ENCODE measurements around the gene SHISA7.
"Not testable (repeated sequence)": the region's sequence is repeated elsewhere in the genome, so short reads cannot be mapped to it uniquely, and the experiment has no call there.

Gene SHISA7

GRCh38 chr19:55426042-55426441 is 17.1 kb downstream of the SHISA7 start:
- no peak overlapping the region for H3K4me3 ChIP-seq (ENCODE audit: control insufficient read depth, low read depth, low read length)
- DNase-seq (ENCODE audit: low read depth): no peak
- no peak for TF ChIP-seq CTCF (IDR thresholded peaks at IDR 0.05; ENCODE audit: control insufficient read depth, insufficient read depth, low read depth, low read length, missing control alignments)

DNA sequence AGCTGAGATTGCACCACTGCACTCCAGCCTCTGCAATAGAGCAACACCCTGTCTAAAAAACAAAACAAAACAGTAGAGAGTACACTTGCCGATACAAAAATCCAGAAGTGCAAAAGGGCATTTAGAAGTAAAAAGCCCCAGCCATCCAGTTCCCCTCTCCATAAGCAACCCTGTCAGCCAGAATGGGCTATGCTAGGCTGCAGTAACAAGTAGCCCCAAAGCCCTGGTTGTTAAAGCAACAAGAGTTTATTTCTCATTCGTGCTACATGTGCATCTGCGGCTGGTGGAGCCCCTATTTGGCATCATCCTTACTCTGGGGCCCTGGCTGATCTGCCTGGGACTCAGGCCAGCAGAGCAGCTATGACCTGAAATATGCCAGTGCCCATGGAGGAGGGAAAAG is 18.6 kb downstream of the SHISA7 start:
- no peak for DNase-seq (ENCODE audit: low read depth)
- no peak for TF ChIP-seq CTCF (IDR thresholded peaks at IDR 0.05; ENCODE audit: control insufficient read depth, insufficient read depth, low read depth, low read length, missing control alignments)
- H3K4me3 ChIP-seq (ENCODE audit: control insufficient read depth, low read depth, low read length): no peak overlapping the region

- H3K4me3 ChIP-seq (ENCODE audit: control insufficient read depth, low read depth, low read length): no peak overlapping the region
- DNase-seq (ENCODE audit: low read depth): no peak
- TF ChIP-seq CTCF (IDR thresholded peaks at IDR 0.05; ENCODE audit: control insufficient read depth, insufficient read depth, low read depth, low read length, missing control alignments): no peak
Observed at GRCh38 chr19:55423225-55424005, 19.7 kb downstream of the SHISA7 start.

DNA sequence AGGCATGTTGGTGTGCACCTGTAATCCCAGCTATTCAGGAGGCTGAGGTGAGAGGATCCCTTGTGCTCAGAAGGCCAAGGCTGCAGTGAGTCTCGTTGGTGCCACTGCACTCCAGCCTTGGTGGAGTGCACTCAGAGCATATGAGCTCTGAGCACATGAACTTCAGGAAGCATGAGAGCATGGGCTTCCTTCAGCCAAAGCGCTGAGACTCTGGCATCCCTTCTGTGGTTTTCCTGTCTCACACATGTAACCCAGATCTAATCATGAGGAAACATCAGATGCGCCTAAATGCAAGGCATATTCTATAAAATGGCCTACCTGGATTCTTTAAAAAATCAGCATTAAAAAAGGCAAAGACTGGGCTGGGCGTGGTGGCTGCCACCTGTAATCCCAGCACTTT is 21.8 kb downstream of the SHISA7 start:
- not testable (repeated sequence) for H3K4me3 ChIP-seq (ENCODE audit: control insufficient read depth, low read depth, low read length)

DNA sequence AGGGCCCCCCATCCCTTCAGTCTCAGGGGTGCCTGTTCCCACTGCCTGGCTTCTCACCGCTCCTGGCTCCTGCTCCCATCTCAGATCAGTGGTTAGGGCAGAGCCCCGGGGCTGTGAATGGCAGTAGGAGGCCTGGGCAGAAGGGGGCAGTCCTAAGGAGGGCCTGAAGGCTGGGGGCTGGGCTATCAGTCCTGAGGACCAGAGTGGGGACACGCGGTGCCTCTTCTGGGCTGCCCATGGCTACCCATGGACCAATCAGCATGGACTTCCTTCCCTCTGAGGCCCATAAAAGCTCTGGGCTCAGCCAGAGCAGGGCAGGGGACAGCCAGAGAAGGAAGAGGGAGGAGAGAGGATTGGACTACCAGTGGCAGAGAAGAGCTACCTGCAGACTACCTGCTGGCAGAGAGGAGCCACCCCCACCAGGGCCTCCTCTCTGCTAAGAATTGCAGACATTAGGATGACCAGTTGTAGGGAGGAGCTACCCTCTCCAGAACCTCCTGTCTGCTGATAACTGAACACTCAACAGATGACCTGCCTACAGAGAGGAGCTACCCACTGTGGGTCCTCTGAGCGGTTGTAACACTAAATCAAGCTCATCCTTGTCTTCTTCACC is 23.4 kb downstream of the SHISA7 start:
- no peak overlapping the region for H3K4me3 ChIP-seq (ENCODE audit: control insufficient read depth, low read depth, low read length)
- no peak for TF ChIP-seq CTCF (IDR thresholded peaks at IDR 0.05; ENCODE audit: control insufficient read depth, insufficient read depth, low read depth, low read length, missing control alignments)
- DNase-seq (ENCODE audit: low read depth): no peak

More for the DNA sequence above, 21.8 kb downstream of the SHISA7 start:
- DNase-seq (ENCODE audit: low read depth): not testable (repeated sequence)

DNA sequence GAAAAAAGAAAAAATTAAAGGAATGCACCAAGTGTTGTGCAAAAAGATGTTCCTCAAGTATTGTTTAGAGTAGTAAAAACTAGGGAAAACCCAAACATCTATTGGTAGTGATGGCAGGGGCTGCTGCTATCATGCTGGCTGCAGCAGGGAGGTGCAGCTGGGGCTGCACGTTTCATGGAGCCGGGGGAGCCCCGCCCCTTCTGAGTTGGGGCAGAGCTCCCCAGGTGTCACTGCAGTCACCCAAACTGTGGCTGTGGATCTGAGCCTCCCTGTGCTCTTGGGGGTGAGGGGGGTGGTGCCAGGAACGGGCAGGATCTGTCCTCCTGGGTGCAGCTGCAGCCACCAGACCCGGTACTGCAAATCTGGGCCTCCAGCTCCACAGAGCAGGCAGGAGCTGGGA is 24.0 kb downstream of the SHISA7 start:
- TF ChIP-seq CTCF (IDR thresholded peaks at IDR 0.05; ENCODE audit: control insufficient read depth, insufficient read depth, low read depth, low read length, missing control alignments): no peak
- H3K4me3 ChIP-seq (ENCODE audit: control insufficient read depth, low read depth, low read length): no peak overlapping the region
- no peak for DNase-seq (ENCODE audit: low read depth)

- peak; percentile 62 for DNase-seq (ENCODE audit: low read depth)
- no peak overlapping the region for H3K4me3 ChIP-seq (ENCODE audit: control insufficient read depth, low read depth, low read length)
- TF ChIP-seq CTCF (IDR thresholded peaks at IDR 0.05; ENCODE audit: control insufficient read depth, insufficient read depth, low read depth, low read length, missing control alignments): peak; percentile 74
Observed at GRCh38 chr19:55418185-55418584, 24.9 kb downstream of the SHISA7 start.

Data from AG09309 (cell line).